ENCODE measurements around the gene SPTBN4.

SPTBN4 gene

GRCh38 chr19:40604171-40604646 is 137.4 kb downstream of the SPTBN4 start (continued):
- TF ChIP-seq, protein P1, sequence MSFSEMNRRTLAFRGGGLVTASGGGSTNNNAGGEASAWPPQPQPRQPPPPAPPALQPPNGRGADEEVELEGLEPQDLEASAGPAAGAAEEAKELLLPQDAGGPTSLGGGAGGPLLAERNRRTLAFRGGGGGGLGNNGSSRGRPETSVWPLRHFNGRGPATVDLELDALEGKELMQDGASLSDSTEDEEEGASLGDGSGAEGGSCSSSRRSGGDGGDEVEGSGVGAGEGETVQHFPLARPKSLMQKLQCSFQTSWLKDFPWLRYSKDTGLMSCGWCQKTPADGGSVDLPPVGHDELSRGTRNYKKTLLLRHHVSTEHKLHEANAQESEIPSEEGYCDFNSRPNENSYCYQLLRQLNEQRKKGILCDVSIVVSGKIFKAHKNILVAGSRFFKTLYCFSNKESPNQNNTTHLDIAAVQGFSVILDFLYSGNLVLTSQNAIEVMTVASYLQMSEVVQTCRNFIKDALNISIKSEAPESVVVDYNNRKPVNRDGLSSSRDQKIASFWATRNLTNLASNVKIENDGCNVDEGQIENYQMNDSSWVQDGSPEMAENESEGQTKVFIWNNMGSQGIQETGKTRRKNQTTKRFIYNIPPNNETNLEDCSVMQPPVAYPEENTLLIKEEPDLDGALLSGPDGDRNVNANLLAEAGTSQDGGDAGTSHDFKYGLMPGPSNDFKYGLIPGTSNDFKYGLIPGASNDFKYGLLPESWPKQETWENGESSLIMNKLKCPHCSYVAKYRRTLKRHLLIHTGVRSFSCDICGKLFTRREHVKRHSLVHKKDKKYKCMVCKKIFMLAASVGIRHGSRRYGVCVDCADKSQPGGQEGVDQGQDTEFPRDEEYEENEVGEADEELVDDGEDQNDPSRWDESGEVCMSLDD (tag by site-specific recombination; IDR thresholded peaks at IDR 0.05) = no peak; the same call in 1 of the 2 replicates
- TF ChIP-seq ZNF274 (IDR thresholded peaks at IDR 0.05; ENCODE audit: low read length) (no peak), ZNF274 (tag by site-specific recombination; IDR thresholded peaks at IDR 0.05; ENCODE audit: borderline replicate concordance) (0 out of 2 replicates have a peak, but pooled peaks have one; percentile 27), ZNF391 (tag by site-specific recombination; IDR thresholded peaks at IDR 0.05; ENCODE audit: borderline replicate concordance, low read depth) (peak; percentile 80; the same call in 1 of the 2 replicates)
- TF ChIP-seq, protein P2, sequence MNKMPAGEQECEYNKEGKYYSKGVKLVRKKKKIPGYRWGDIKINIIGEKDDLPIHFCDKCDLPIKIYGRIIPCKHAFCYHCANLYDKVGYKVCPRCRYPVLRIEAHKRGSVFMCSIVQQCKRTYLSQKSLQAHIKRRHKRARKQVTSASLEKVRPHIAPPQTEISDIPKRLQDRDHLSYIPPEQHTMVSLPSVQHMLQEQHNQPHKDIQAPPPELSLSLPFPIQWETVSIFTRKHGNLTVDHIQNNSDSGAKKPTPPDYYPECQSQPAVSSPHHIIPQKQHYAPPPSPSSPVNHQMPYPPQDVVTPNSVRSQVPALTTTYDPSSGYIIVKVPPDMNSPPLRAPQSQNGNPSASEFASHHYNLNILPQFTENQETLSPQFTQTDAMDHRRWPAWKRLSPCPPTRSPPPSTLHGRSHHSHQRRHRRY (tag by site-specific recombination; IDR thresholded peaks at IDR 0.05) = 0 out of 2 replicates have a peak, but pooled peaks have one; percentile 77

DNA sequence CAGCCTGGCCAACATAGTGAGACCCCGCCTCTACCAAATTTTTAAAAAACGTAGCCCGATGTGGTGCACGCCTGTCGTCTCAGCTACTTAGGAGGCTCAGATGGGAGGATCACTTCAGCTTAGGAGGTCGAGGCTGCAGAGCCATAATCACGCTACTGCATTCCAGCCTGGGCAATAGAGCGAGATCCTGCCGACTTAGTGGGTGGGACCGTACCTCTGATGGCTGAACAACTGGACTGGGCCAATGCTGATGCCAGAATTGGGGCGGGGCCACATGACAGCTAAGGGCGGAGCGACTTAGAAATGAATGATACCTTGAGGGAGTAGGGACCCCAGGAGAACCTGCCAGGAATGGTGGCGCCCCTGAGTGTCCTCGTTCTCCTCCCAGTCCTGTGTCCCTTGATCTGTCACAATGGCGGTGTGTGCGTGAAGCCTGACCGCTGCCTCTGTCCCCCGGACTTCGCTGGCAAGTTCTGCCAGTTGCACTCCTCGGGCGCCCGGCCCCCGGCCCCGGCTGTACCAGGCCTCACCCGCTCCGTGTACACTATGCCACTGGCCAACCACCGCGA is 137.9 kb downstream of the SPTBN4 start:
- Histone ChIP-seq H3K4me3 (ENCODE audit: low read depth, low read length) (no peak overlapping the region), H3K36me3 (ENCODE audit: control insufficient read depth in 2 of 2, insufficient read depth in 1 of 2, low read length in 2 of 2) (no peaks in the 10 kb centered on the region), H3K4me1 (ENCODE audit: control insufficient read depth, insufficient read depth, low read length) (peaks cover 58% of the 10 kb centered on the region), H3K27ac (ENCODE audit: extremely low read depth, low read depth, low read length) (peak overlapping the region; percentile 57; the same call in 1 of the 2 replicates), H3K9me3 (ENCODE audit: control insufficient read depth, insufficient read depth, low read depth, low read length) (no peaks in the 10 kb centered on the region)
- ChIA-PET POLR2A (interaction anchor here (0.6 to 5.1 kb wide), 28 partner anchors 10 to 835 kb away, joined by 3 to 60 read pairs (median 6); partner anchors contain the start of genes ACTMAP, BLVRB, C19orf47 and DMAC2), CTCF (interaction anchor here (0.5 to 20.7 kb wide), 19 partner anchors 8 to 300 kb away, joined by 3 to 470 read pairs (median 9); partner anchors contain the start of gene BLVRB)
- TF ChIP-seq ZNF624 (tag by site-specific recombination; IDR thresholded peaks at IDR 0.05) (no peak), KLF9 (tag by site-specific recombination; IDR thresholded peaks at IDR 0.05; ENCODE audit: low read depth) (no peak), ZNF366 (tag by site-specific recombination; conservative IDR thresholded peaks at IDR 0.05) (no peak), ZBTB7A (tag by site-specific recombination; IDR thresholded peaks at IDR 0.05; ENCODE audit: low read depth) (peak; percentile 59), ZNF121 (tag by site-specific recombination; IDR thresholded peaks at IDR 0.05) (peak; percentile 100), PRDM6 (tag by site-specific recombination; IDR thresholded peaks at IDR 0.05) (no peak), ZIC2 (tag by site-specific recombination; IDR thresholded peaks at IDR 0.05) (no peak), ZNF391 (tag by site-specific recombination; IDR thresholded peaks at IDR 0.05; ENCODE audit: borderline replicate concordance, low read depth) (0 out of 2 replicates have a peak, but pooled peaks have one; percentile 6), ZNF19 (tag by site-specific recombination; IDR thresholded peaks at IDR 0.05; ENCODE audit: low read depth) (no peak), MEIS1 (CRISPR knock-in tag; IDR thresholded peaks at IDR 0.05; ENCODE audit: borderline replicate concordance) (no peak)
- TF ChIP-seq, protein P3, sequence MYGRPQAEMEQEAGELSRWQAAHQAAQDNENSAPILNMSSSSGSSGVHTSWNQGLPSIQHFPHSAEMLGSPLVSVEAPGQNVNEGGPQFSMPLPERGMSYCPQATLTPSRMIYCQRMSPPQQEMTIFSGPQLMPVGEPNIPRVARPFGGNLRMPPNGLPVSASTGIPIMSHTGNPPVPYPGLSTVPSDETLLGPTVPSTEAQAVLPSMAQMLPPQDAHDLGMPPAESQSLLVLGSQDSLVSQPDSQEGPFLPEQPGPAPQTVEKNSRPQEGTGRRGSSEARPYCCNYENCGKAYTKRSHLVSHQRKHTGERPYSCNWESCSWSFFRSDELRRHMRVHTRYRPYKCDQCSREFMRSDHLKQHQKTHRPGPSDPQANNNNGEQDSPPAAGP (tag by site-specific recombination; IDR thresholded peaks at IDR 0.05) = no peak
- TF ChIP-seq, protein P4, sequence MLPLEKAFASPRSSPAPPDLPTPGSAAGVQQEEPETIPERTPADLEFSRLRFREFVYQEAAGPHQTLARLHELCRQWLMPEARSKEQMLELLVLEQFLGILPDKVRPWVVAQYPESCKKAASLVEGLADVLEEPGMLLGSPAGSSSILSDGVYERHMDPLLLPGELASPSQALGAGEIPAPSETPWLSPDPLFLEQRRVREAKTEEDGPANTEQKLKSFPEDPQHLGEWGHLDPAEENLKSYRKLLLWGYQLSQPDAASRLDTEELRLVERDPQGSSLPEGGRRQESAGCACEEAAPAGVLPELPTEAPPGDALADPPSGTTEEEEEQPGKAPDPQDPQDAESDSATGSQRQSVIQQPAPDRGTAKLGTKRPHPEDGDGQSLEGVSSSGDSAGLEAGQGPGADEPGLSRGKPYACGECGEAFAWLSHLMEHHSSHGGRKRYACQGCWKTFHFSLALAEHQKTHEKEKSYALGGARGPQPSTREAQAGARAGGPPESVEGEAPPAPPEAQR (tag by site-specific recombination; IDR thresholded peaks at IDR 0.05) = no peak
- TF ChIP-seq, protein P5, sequence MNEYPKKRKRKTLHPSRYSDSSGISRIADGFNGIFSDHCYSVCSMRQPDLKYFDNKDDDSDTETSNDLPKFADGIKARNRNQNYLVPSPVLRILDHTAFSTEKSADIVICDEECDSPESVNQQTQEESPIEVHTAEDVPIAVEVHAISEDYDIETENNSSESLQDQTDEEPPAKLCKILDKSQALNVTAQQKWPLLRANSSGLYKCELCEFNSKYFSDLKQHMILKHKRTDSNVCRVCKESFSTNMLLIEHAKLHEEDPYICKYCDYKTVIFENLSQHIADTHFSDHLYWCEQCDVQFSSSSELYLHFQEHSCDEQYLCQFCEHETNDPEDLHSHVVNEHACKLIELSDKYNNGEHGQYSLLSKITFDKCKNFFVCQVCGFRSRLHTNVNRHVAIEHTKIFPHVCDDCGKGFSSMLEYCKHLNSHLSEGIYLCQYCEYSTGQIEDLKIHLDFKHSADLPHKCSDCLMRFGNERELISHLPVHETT (tag by site-specific recombination; IDR thresholded peaks at IDR 0.05) = no peak
- TF ChIP-seq, protein P6, sequence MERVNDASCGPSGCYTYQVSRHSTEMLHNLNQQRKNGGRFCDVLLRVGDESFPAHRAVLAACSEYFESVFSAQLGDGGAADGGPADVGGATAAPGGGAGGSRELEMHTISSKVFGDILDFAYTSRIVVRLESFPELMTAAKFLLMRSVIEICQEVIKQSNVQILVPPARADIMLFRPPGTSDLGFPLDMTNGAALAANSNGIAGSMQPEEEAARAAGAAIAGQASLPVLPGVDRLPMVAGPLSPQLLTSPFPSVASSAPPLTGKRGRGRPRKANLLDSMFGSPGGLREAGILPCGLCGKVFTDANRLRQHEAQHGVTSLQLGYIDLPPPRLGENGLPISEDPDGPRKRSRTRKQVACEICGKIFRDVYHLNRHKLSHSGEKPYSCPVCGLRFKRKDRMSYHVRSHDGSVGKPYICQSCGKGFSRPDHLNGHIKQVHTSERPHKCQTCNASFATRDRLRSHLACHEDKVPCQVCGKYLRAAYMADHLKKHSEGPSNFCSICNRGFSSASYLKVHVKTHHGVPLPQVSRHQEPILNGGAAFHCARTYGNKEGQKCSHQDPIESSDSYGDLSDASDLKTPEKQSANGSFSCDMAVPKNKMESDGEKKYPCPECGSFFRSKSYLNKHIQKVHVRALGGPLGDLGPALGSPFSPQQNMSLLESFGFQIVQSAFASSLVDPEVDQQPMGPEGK (tag by site-specific recombination; IDR thresholded peaks at IDR 0.05) = no peak
- TF ChIP-seq, protein P7, sequence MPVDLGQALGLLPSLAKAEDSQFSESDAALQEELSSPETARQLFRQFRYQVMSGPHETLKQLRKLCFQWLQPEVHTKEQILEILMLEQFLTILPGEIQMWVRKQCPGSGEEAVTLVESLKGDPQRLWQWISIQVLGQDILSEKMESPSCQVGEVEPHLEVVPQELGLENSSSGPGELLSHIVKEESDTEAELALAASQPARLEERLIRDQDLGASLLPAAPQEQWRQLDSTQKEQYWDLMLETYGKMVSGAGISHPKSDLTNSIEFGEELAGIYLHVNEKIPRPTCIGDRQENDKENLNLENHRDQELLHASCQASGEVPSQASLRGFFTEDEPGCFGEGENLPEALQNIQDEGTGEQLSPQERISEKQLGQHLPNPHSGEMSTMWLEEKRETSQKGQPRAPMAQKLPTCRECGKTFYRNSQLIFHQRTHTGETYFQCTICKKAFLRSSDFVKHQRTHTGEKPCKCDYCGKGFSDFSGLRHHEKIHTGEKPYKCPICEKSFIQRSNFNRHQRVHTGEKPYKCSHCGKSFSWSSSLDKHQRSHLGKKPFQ (tag by site-specific recombination; IDR thresholded peaks at IDR 0.05) = 0 out of 2 replicates have a peak, but pooled peaks have one; percentile 2

Data from HEK293 (cell line).